GM18907 (cell line): ENCODE data around the gene MBD6.
A peak's percentile ranks its signal among the peaks of the same experiment; 100 is the strongest.

ENCODE experiments used
- ATAC-seq: cut with Tn5 transposase; IDR thresholded peaks from one replicate; pipeline ENCODE4 v1.9.1; 2021; ENCODE audit warnings: mild to moderate bottlenecking, moderate library complexity; ENCODE audit not compliant: unreplicated experiment

Gene MBD6, protein sequence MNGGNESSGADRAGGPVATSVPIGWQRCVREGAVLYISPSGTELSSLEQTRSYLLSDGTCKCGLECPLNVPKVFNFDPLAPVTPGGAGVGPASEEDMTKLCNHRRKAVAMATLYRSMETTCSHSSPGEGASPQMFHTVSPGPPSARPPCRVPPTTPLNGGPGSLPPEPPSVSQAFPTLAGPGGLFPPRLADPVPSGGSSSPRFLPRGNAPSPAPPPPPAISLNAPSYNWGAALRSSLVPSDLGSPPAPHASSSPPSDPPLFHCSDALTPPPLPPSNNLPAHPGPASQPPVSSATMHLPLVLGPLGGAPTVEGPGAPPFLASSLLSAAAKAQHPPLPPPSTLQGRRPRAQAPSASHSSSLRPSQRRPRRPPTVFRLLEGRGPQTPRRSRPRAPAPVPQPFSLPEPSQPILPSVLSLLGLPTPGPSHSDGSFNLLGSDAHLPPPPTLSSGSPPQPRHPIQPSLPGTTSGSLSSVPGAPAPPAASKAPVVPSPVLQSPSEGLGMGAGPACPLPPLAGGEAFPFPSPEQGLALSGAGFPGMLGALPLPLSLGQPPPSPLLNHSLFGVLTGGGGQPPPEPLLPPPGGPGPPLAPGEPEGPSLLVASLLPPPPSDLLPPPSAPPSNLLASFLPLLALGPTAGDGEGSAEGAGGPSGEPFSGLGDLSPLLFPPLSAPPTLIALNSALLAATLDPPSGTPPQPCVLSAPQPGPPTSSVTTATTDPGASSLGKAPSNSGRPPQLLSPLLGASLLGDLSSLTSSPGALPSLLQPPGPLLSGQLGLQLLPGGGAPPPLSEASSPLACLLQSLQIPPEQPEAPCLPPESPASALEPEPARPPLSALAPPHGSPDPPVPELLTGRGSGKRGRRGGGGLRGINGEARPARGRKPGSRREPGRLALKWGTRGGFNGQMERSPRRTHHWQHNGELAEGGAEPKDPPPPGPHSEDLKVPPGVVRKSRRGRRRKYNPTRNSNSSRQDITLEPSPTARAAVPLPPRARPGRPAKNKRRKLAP

GRCh38 chr12:57522011-57522886 is at the start of gene MBD6:
TSS of gene MBD6 (plus strand) at chr12:57522824. CDS start at chr12:57524304, 1,480 bp downstream.
- peak; percentile 41 for ATAC-seq

GRCh38 chr12:57473392-57473791 is 49.2 kb upstream of the MBD6 start:
- no peak for ATAC-seq

DNA sequence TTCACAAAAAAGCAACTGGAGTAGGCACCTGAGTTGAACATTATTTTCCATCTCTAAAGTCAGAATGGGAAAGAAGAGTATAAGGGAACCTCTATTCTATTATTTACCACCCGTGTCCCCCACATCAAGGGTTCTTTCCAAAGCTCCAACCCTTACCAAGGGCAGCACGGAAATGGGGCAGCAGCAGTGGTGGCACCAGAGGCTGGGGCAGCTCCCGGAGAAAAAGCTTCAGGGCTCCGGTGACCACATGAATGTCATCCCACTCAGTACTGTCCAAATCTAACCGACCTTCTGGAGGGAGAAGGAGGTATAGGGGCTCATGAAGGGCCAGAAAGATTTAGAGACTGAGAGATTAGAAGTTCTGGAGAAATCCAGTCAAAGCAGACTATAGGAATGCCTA is 48.7 kb upstream of the MBD6 start:
- no peak for ATAC-seq

GRCh38 chr12:57474430-57474829 is 48.2 kb upstream of the MBD6 start:
- ATAC-seq: no peak

- ATAC-seq: no peak
These were observed 47.8 kb upstream of the MBD6 start for GRCh38 chr12:57474862-57475261.

GRCh38 chr12:57475271-57476161 is 47.1 kb upstream of the MBD6 start:
- ATAC-seq: no peak

DNA sequence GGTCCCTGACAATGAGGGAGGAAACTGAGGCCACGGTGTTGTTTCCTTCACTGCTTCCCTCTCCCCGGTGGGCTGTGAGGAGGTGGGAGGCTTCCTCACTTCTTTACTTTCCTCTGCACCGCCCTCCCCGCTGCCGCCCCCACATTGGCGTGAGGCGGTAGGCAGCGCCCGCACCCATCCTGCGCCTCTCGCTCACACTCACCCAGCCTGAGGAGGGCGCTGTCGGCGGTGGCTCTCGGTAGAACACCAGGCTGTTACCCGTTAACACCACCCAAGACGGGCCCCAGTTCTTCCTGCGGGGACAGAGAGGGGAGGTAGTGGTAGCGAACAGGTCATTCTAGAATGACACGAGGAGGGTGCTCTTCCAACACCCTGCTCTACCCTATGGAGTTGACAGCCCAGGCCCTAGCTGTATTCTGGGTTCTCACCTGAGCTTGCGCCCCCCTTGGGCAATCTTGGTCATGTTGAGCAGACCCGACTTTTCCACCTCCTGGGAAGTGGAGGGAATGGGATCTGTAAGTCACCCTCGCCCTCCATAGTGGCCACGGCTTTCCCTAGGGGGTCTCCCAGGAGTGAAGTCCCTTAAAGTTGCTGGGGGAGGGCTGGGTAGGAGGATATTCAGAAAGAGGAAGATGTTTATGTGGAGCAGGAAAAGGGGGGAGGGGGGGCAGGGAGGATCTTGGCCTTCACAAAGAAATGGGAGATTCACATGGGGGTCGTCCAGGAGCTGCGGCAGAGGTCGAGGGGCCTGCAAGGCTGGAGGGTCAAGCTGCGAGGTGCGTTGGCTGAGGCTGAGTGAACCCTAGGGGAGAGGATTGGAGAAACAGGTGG is 46.2 kb upstream of the MBD6 start:
- ATAC-seq: peak; percentile 37

DNA sequence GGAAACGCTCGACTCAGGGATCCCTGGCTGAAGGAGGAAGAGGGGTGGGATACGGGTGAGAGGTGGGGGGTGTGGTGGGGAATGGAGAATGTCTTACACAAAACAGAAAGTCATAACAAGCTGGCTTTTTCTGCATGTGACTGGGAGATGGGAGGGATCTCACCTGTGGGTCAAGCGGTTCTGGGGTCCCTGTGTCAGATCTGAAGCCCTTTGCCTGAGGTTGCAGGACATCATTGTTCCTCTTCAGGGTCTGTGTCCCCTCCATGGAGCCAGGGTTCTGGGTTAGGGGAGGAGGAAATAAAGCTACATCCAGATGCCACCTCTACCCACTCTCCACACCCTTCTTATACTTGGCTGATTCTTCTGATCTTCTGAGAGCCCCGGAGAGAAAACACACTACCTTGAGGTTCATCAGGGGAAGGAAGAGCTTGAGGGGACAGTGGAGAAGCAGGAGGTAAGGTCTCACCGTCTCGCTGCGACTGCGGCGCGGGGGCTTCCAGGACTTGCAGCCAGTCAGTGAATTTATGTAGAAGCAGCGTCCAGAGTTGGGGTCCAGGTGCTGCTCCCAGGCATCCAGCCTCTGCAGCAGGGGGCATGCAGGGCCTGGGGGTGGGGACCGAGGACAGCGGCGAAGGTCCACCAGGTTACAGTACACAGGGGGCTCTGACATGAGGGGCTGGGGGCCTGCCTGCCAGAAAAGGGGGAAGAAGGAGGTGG is 45.5 kb upstream of the MBD6 start:
- ATAC-seq: no peak

GRCh38 chr12:57477710-57478681 is 44.6 kb upstream of the MBD6 start:
- ATAC-seq: no peak

GRCh38 chr12:57479043-57479375 is 43.6 kb upstream of the MBD6 start:
- ATAC-seq: no peak

DNA sequence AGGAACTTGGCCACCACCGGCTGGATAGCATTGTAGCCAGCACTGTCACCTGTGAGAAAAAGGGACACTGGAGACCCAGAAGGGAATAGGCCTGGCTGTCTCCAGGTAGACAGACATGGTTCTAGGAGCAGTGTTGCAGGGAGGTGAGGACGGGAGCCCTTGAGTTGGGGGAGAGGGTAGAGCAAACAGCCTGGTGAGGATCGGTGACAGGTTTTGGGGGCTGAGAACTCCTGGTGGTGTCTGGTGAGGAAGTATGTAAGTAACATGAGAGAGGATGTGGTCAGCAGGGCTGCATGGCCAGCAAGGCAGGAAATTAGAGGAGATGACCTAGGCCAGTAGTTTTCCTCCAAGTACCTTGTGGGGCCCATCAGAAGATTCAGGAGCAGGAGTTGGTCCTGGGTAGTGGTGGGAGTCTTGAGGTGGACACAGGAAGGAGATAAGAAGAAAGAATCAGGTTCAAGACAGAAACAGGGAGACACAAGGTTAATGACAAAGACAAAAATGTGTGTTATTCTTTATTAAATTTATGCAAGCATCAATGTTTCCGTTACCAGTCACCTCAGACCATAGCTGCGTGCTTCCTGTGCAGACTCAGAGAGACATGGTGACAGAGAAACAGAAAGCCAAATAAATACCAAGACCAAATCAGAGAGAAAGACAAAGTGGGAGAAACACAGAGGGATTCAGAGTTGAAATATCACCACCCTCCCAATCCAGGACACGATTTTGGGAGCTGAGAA is 43.1 kb upstream of the MBD6 start, which contains the start of gene ARHGAP9:
TSS of gene ARHGAP9 (minus strand) at position 491 of the 740 bp plus-strand sequence. CDS start at position 31, 460 bp downstream.
- no peak for ATAC-seq

DNA sequence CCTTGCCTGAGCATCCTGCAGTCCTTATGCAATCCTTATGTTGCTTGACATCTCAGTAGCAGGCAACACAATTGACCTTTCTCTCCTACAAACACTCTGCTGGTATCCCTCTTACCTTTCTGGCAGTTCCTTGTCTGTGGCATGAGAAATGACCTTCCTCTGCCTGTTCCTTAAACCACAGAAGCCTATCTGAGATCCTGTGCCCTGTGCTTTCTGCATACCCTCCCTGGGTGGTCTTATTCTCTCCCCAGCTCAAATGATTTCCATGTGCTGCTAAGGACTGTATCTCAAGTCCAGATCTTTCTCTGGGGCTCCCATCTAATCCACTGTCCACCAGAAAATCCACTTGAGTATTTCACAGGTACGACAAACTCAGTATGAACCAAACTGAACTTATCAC is 41.0 kb upstream of the MBD6 start:
- no peak for ATAC-seq

- ATAC-seq: no peak
These were observed 39.2 kb upstream of the MBD6 start for GRCh38 chr12:57483466-57483865.

DNA sequence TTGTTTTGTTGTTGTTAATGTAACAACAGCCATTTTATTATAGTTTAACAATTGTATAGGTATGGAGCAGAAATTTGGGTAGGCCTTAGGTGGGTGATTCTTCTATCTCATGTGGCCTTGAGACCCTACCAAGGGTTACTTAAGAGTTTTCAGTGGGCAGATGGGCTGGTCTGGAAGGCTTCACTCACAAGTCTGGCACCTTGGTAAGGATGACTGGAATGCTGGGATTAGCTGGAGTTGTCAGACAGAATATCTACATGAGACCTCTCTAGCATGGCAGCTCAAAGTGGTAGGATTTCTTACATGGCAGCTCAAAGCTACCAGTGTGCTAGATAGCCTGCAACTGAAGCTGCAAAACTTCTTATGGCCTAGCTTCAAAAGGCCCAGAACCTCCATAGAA is 36.9 kb upstream of the MBD6 start:
- no peak for ATAC-seq

DNA sequence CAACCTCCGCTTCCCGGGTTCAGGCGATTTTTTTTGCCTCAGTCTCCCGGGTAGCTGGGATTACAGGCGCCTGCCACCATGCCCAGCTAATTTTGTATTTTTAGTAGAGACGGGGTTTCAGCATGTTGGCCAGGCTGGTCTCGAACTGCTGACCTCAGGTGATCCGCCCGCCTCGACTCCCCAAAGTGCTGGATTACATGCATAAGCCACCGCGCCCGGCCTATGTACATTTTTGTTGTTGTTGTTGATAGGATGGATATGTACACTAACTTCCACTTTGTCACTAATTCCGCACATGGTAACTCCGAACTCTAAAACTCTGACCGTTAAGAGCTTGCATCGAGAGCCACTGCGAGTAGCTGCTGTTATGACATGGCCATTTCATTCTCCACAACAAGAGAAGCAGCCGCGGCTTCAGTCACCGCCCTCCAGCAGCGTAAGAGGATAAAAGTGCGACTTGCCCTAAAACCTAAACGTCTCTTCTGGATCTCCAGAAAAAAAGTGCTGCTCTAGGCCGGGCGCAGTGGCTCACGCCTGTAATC is 35.5 kb upstream of the MBD6 start:
- no peak for ATAC-seq
